ENCODE measurements around the gene PPP2R2C. TPM values are rescaled to one million over a fixed set of nuclear protein-coding genes. Genes with fewer than 3 reads are reported as not detected.

Gene PPP2R2C
- total and polyA plus RNA-seq, 2 donors (not counting 1 experiment from before 2014, with no cell fraction given) = 0.10 to 0.17 TPM

GRCh38 chr4:6408263-6408662 lies 64.2 kb downstream of the PPP2R2C start:
- no peaks in the 10 kb centered on the region for H3K79me2 ChIP-seq (ENCODE audit: control insufficient read depth, insufficient read depth, low read length)
- H3K27ac ChIP-seq (ENCODE audit: insufficient read depth, low read length) = no peak overlapping the region
- no peak for DNase-seq (ENCODE audit: low read depth in 2 of 2)
- no peaks in the 10 kb centered on the region for H3K27me3 ChIP-seq (ENCODE audit: control insufficient read depth, insufficient read depth, low read length)
- no peak overlapping the region for H3K4me2 ChIP-seq (ENCODE audit: extremely low read depth, insufficient read depth, low read length)
- no peak overlapping the region for H3K4me3 ChIP-seq (replicated peaks in 1 of 4; ENCODE audit: control extremely low read depth in 1 of 4, insufficient read depth in 1 of 4, low read depth in 3 of 4, low read length in 4 of 4)
- H2AFZ ChIP-seq (ENCODE audit: low read length) = no peak overlapping the region
- no peak overlapping the region for H3K9ac ChIP-seq (ENCODE audit: insufficient read depth, low read length)
- H3K9me3 ChIP-seq (ENCODE audit: control insufficient read depth, insufficient read depth, low read depth, low read length) = no peaks in the 10 kb centered on the region
- no peaks in the 10 kb centered on the region for H4K20me1 ChIP-seq (ENCODE audit: control insufficient read depth, extremely low read depth, insufficient read depth, low read length)
- TF ChIP-seq, protein P1, sequence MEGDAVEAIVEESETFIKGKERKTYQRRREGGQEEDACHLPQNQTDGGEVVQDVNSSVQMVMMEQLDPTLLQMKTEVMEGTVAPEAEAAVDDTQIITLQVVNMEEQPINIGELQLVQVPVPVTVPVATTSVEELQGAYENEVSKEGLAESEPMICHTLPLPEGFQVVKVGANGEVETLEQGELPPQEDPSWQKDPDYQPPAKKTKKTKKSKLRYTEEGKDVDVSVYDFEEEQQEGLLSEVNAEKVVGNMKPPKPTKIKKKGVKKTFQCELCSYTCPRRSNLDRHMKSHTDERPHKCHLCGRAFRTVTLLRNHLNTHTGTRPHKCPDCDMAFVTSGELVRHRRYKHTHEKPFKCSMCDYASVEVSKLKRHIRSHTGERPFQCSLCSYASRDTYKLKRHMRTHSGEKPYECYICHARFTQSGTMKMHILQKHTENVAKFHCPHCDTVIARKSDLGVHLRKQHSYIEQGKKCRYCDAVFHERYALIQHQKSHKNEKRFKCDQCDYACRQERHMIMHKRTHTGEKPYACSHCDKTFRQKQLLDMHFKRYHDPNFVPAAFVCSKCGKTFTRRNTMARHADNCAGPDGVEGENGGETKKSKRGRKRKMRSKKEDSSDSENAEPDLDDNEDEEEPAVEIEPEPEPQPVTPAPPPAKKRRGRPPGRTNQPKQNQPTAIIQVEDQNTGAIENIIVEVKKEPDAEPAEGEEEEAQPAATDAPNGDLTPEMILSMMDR (conservative IDR thresholded peaks at IDR 0.05 in 1 of 2, IDR thresholded peaks at IDR 0.05 in 1 of 2; ENCODE audit: low read depth in 1 of 2, low read length in 2 of 2) = no peak
- TF ChIP-seq EZH2 (IDR thresholded peaks at IDR 0.05; ENCODE audit: low read length, missing control alignments) = no peak
- H3K36me3 ChIP-seq (ENCODE audit: control insufficient read depth, insufficient read depth, low read length) = no peaks in the 10 kb centered on the region
- no peaks in the 10 kb centered on the region for H3K4me1 ChIP-seq (ENCODE audit: control insufficient read depth, extremely low read depth, insufficient read depth, low read length)

DNA sequence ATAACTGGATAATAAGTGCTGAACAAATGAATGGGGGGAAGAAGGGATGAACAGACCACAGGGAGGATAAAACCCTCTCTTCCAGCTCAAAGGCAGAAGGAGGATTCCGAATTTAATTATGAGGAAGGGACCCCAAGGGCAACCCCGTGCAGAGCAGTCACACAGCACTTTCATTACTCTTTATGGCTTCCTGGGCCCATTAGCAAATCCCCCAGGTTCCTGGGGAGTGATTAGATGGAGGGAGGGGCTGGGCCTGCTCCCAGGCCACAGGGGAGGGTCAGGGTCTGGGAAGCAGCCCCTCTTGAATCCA lies 67.1 kb downstream of the PPP2R2C start:
- Histone ChIP-seq H2AFZ (ENCODE audit: low read length) (no peak overlapping the region), H3K4me3 (replicated peaks in 1 of 4; ENCODE audit: control extremely low read depth in 1 of 4, insufficient read depth in 1 of 4, low read depth in 3 of 4, low read length in 4 of 4) (no peak overlapping the region), H3K9me3 (ENCODE audit: control insufficient read depth, insufficient read depth, low read depth, low read length) (no peaks in the 10 kb centered on the region), H3K4me2 (ENCODE audit: extremely low read depth, insufficient read depth, low read length) (no peak overlapping the region), H3K27ac (ENCODE audit: insufficient read depth, low read length) (no peak overlapping the region), H4K20me1 (ENCODE audit: control insufficient read depth, extremely low read depth, insufficient read depth, low read length) (no peaks in the 10 kb centered on the region), H3K4me1 (ENCODE audit: control insufficient read depth, extremely low read depth, insufficient read depth, low read length) (no peaks in the 10 kb centered on the region), H3K9ac (ENCODE audit: insufficient read depth, low read length) (no peak overlapping the region), H3K79me2 (ENCODE audit: control insufficient read depth, insufficient read depth, low read length) (no peaks in the 10 kb centered on the region), H3K27me3 (ENCODE audit: control insufficient read depth, insufficient read depth, low read length) (no peaks in the 10 kb centered on the region), H3K36me3 (ENCODE audit: control insufficient read depth, insufficient read depth, low read length) (no peaks in the 10 kb centered on the region)
- no peak for DNase-seq (ENCODE audit: low read depth in 2 of 2)
- TF ChIP-seq, protein P1 (conservative IDR thresholded peaks at IDR 0.05 in 1 of 2, IDR thresholded peaks at IDR 0.05 in 1 of 2; ENCODE audit: low read depth in 1 of 2, low read length in 2 of 2) = no peak
- no peak for TF ChIP-seq EZH2 (IDR thresholded peaks at IDR 0.05; ENCODE audit: low read length, missing control alignments)

DNA sequence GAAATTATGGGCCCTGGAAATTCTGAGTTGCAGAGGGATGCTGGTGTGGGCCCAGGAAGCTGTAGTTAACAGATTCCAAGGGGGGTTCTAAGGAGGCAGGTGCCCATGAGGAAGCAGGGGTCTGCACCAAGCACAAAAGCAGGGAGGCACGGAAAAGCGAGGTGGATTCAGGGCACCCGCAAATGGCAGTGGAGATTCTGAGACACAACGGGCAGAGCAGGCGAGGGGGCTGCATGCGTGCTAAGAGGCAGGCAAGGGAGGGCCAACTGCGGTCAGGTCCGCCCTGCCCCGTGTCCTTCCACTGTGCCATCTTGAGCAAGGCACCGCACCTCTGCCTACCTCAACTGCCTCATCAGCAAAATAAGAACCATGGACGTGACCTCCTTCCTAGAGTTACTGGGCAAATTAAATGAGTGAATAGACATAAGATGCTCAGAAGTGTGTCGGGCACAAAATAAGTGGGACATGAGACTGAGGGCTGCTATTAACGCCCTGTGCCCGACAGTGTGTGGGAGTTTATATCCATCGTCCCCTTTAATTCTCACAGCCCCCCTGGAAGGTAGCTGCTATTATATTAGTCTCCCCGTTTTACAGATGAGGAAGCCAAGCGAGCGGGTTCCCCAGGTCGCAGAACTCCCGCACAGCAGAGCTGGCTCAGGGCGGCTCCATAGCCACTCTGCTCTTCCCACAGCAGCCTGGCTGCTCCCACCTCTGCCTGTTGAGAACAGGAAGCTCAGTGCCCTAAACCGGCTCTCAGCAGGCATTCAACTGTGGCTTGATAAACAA lies 67.6 kb downstream of the PPP2R2C start:
- Histone ChIP-seq H2AFZ (ENCODE audit: low read length) (no peak overlapping the region), H4K20me1 (ENCODE audit: control insufficient read depth, extremely low read depth, insufficient read depth, low read length) (no peaks in the 10 kb centered on the region), H3K9me3 (ENCODE audit: control insufficient read depth, insufficient read depth, low read depth, low read length) (no peaks in the 10 kb centered on the region), H3K4me3 (replicated peaks in 1 of 4; ENCODE audit: control extremely low read depth in 1 of 4, insufficient read depth in 1 of 4, low read depth in 3 of 4, low read length in 4 of 4) (no peak overlapping the region), H3K79me2 (ENCODE audit: control insufficient read depth, insufficient read depth, low read length) (no peaks in the 10 kb centered on the region), H3K4me2 (ENCODE audit: extremely low read depth, insufficient read depth, low read length) (no peak overlapping the region), H3K4me1 (ENCODE audit: control insufficient read depth, extremely low read depth, insufficient read depth, low read length) (no peaks in the 10 kb centered on the region), H3K27ac (ENCODE audit: insufficient read depth, low read length) (no peak overlapping the region), H3K9ac (ENCODE audit: insufficient read depth, low read length) (no peak overlapping the region), H3K36me3 (ENCODE audit: control insufficient read depth, insufficient read depth, low read length) (no peaks in the 10 kb centered on the region), H3K27me3 (ENCODE audit: control insufficient read depth, insufficient read depth, low read length) (peaks cover under 1% of the 10 kb centered on the region)
- no peak for DNase-seq (ENCODE audit: low read depth in 2 of 2)
- TF ChIP-seq, protein P1 (conservative IDR thresholded peaks at IDR 0.05 in 1 of 2, IDR thresholded peaks at IDR 0.05 in 1 of 2; ENCODE audit: low read depth in 1 of 2, low read length in 2 of 2) = no peak
- TF ChIP-seq EZH2 (IDR thresholded peaks at IDR 0.05; ENCODE audit: low read length, missing control alignments) = no peak
